PFSK-1 (cell line): ENCODE data around the gene SUSD3. TPM values are rescaled to one million over a fixed set of nuclear protein-coding genes. Genes with fewer than 3 reads are reported as not detected.

ENCODE experiments used
- FOXP2 ChIP-seq: optimal IDR thresholded peaks from 2 replicates; pipeline ENCODE3; 2011; ENCODE audit warnings: borderline replicate concordance, control low read depth, inconsistent platforms; ENCODE audit not compliant: insufficient read depth; ENCODE audit errors: extremely low read length, extremely low read depth
- POLR2AphosphoS5 ChIP-seq: IDR thresholded peaks from 2 replicates; pipeline ENCODE4 v1.6.1; 2012; ENCODE audit warnings: low read depth, mild to moderate bottlenecking, control low read depth, low read length, moderate library complexity
- SIN3A ChIP-seq: IDR thresholded peaks from 2 replicates; pipeline ENCODE4 v1.6.1; 2012; ENCODE audit warnings: mild to moderate bottlenecking, low read length, moderate library complexity, borderline replicate concordance; ENCODE audit not compliant: insufficient read depth
- TAF1 ChIP-seq: IDR thresholded peaks from 2 replicates; pipeline ENCODE4 v1.6.1; 2012; ENCODE audit warnings: low read length, control low read depth, borderline replicate concordance; ENCODE audit not compliant: insufficient read depth
- polyA plus RNA-seq: library from polyadenylated mRNA; unstranded; fragments of >200 nt; gene quantifications from one replicate; pipeline ENCODE4 v1.2.1, GENCODE V29; 2012; ENCODE audit warnings: low read depth, missing spikeins; ENCODE audit not compliant: insufficient read length
- TF ChIP-seq, protein P1 (sequence below), 2 experiments: IDR thresholded peaks; 2 replicates each; pipeline versions ENCODE4 v1.6.1 to v1.8.0; 2011 to 2012; ENCODE audit warnings: low read depth in 2 of 2, low read length in 2 of 2, control low read depth in 1 of 2, inconsistent platforms in 1 of 2, mild to moderate bottlenecking in 1 of 2, moderate library complexity in 1 of 2; ENCODE audit not compliant: insufficient read depth in 1 of 2

SUSD3 gene
- polyA plus RNA-seq, result not detected

DNA sequence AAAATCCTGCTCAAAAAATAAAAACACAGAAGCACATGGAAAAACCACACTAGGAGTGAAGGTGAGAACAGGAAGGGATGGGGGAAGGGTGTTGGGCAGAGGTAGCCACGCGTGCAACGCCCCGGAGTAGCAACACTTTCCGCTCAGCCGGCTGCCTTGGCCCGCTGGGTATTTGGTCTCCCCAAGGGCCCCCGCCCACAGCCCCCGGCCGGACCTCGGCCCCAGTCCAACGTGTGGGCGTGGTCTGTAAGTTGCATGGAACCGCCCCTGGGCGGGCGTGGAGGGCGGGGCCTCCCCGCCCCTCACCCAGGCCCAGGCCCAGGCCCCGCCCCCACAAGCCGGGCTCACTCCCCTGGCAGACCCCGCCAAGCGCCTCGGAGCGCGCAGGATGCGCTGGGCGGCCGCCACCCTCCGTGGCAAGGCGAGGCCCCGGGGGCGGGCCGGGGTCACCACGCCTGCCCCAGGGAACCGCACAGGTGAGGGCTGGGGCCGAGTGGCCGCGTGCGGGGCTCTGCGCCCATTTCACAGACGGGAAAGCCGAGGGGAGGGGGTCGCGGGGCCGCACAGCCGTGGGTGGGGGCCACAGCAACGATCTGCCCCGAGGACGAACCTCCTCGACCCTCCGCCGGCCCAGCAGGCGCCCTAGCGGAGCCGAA lies at the start of gene SUSD3:
Gene SUSD3, plus strand, starts transcription at position 347 of the 656 bp plus-strand sequence. Its CDS starts 42 bp downstream, at position 389.
- TF ChIP-seq FOXP2 (no peak), TAF1 (no peak), POLR2AphosphoS5 (no peak), SIN3A (no peak)
- TF ChIP-seq, protein P1, sequence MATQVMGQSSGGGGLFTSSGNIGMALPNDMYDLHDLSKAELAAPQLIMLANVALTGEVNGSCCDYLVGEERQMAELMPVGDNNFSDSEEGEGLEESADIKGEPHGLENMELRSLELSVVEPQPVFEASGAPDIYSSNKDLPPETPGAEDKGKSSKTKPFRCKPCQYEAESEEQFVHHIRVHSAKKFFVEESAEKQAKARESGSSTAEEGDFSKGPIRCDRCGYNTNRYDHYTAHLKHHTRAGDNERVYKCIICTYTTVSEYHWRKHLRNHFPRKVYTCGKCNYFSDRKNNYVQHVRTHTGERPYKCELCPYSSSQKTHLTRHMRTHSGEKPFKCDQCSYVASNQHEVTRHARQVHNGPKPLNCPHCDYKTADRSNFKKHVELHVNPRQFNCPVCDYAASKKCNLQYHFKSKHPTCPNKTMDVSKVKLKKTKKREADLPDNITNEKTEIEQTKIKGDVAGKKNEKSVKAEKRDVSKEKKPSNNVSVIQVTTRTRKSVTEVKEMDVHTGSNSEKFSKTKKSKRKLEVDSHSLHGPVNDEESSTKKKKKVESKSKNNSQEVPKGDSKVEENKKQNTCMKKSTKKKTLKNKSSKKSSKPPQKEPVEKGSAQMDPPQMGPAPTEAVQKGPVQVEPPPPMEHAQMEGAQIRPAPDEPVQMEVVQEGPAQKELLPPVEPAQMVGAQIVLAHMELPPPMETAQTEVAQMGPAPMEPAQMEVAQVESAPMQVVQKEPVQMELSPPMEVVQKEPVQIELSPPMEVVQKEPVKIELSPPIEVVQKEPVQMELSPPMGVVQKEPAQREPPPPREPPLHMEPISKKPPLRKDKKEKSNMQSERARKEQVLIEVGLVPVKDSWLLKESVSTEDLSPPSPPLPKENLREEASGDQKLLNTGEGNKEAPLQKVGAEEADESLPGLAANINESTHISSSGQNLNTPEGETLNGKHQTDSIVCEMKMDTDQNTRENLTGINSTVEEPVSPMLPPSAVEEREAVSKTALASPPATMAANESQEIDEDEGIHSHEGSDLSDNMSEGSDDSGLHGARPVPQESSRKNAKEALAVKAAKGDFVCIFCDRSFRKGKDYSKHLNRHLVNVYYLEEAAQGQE (IDR thresholded peaks at IDR 0.05; ENCODE audit: insufficient read depth in 1 of 2, low read depth in 2 of 2, low read length in 2 of 2), result no peak

DNA sequence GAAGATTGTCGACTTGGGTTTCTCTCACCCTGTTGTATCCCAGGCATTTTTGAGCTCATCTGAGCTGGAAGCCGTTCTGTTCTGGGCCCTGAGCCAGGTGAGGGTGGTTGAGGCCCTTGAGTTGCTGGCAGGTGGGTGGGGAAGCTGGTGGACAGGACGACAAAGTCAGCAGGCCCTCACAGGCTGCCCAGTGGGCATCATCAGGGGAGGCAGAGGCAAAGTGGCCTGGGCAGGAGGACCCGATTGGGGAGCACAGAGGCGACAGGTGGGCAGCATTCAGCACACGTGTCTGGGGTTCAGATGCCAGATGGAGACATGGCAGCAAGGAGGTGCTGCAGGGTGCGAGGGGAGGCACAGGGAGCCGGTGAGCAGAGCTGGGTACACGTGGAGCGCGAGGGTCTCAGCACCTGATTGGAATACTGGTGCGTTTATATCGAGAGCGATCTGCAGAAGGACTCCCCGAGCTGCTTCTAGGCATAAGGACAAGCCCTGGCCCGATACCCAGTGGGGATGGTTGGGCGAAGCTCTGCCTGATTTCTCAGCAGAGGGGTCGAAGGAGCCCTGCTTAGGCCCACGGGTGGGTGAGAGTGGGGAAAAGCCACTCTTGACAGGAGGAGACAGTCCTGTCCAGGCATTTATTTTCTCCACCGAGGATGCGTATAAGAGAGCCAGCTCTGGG lies 49.0 kb upstream of the SUSD3 start:
- TF ChIP-seq, protein P1 (IDR thresholded peaks at IDR 0.05; ENCODE audit: insufficient read depth in 1 of 2, low read depth in 2 of 2, low read length in 2 of 2), result no peak
- no peak for TF ChIP-seq TAF1
- TF ChIP-seq POLR2AphosphoS5, result no peak
- no peak for TF ChIP-seq SIN3A
- no peak for TF ChIP-seq FOXP2

DNA sequence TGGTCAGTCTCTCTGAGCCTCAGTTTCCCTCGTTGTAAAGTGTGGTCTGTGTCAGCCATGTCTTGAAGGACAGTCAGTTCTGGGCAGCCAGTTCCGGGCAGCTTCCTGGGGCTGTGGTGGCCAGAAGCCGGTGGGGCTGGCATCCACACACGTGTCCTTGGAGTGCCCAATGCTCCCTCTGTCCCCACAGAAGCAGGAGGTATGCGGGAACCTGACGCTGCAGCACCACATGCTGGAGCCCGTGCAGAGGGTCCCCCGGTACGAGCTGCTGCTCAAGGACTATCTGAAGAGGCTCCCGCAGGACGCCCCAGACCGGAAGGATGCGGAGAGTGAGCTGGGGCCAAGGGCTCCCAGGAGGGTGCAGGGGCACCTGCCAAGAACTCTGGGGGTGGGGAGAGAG lies 48.4 kb upstream of the SUSD3 start:
- TF ChIP-seq, protein P1 (IDR thresholded peaks at IDR 0.05; ENCODE audit: insufficient read depth in 1 of 2, low read depth in 2 of 2, low read length in 2 of 2), result no peak
- TF ChIP-seq FOXP2, result no peak
- TF ChIP-seq POLR2AphosphoS5, result no peak
- TF ChIP-seq SIN3A, result no peak
- TF ChIP-seq TAF1, result no peak

DNA sequence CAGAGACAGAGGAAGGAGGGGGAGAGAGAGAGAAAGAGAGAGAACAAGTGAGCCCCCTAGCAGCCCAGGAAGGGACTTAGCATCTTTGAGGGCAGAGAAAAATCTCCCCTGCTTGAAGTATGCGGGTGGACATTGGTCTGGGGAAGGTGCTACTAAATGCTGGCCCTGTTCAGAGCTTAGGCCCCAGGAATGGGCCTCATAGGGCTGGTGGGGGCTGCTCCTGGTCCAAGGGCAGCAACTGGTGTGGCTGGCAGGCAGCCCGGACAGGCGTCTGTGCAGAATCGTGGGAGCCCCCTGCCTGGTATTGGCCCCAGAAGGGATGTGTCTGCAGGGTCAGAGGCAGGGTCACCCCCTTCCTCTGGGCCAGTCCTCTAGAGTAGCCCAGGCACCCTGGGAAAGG lies 47.8 kb upstream of the SUSD3 start:
- TF ChIP-seq POLR2AphosphoS5 (no peak), FOXP2 (no peak), SIN3A (no peak), TAF1 (no peak)
- TF ChIP-seq, protein P1 (IDR thresholded peaks at IDR 0.05; ENCODE audit: insufficient read depth in 1 of 2, low read depth in 2 of 2, low read length in 2 of 2), result no peak
